ENCODE data around the gene TRIM9.

The TRIM9 gene

GRCh38 chr14:51014086-51014485 is 80.8 kb downstream of the TRIM9 start:
- no peak overlapping the region for H3K4me3 ChIP-seq (ENCODE audit: low read length)

DNA sequence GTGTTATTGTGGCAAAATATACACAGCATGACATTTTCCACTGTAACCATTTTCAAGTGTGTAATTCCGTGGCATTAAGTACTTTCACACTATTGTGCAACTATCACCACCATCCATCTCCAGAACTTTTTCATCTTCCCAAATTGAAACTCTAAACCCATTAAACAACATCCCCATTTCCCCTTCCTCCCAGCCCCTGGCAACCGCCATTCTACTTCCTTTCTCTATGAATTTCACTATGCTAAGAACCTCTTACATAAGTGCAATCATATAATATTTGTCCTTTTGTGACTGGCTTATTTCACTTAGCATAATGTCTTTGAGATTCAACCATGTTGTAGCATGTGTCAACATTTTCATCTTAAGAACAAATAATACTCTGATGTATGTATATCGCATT is 82.8 kb downstream of the TRIM9 start:
- Histone ChIP-seq H2AFZ (ENCODE audit: low read length) (no peak overlapping the region), H3F3A (ENCODE audit: insufficient read depth, low read length) (no peaks in the 10 kb centered on the region), H3K79me2 (ENCODE audit: low read length) (no peaks in the 10 kb centered on the region), H4K20me1 (ENCODE audit: insufficient read depth, low read length) (no peaks in the 10 kb centered on the region), H3K27ac (ENCODE audit: low read length) (no peak overlapping the region), H3K9me3 (replicated peaks; ENCODE audit: insufficient read depth, low read length) (no peaks in the 10 kb centered on the region), H3K9me2 (replicated peaks; ENCODE audit: insufficient read depth, low read length) (no peaks in the 10 kb centered on the region), H3K27me3 (replicated peaks; ENCODE audit: insufficient read depth, low read length) (no peaks in the 10 kb centered on the region), H3K4me3 (ENCODE audit: low read length) (no peak overlapping the region), H3K4me2 (ENCODE audit: low read depth, low read length) (no peak overlapping the region), H3K9ac (ENCODE audit: low read length) (no peak overlapping the region), H3K4me1 (ENCODE audit: low read length) (no peaks in the 10 kb centered on the region), H3K36me3 (replicated peaks; ENCODE audit: insufficient read depth, low read length) (no peaks in the 10 kb centered on the region)
- no peak for DNase-seq
- TF ChIP-seq EZH2 (optimal IDR thresholded peaks at IDR 0.05; ENCODE audit: low read depth, low read length) (no peak), EZH2phosphoT487 (IDR thresholded peaks at IDR 0.05; ENCODE audit: low read length) (no peak), CTCF (IDR thresholded peaks at IDR 0.05; ENCODE audit: low read length) (no peak)

More at GRCh38 chr14:51014086-51014485, 80.8 kb downstream of the TRIM9 start:
- Histone ChIP-seq H3K9ac (ENCODE audit: low read length) (no peak overlapping the region), H3K9me2 (replicated peaks; ENCODE audit: insufficient read depth, low read length) (no peaks in the 10 kb centered on the region), H2AFZ (ENCODE audit: low read length) (no peak overlapping the region), H3F3A (ENCODE audit: insufficient read depth, low read length) (no peaks in the 10 kb centered on the region), H3K27me3 (replicated peaks; ENCODE audit: insufficient read depth, low read length) (no peaks in the 10 kb centered on the region), H4K20me1 (ENCODE audit: insufficient read depth, low read length) (no peaks in the 10 kb centered on the region), H3K4me1 (ENCODE audit: low read length) (no peaks in the 10 kb centered on the region), H3K27ac (ENCODE audit: low read length) (no peak overlapping the region), H3K9me3 (replicated peaks; ENCODE audit: insufficient read depth, low read length) (no peaks in the 10 kb centered on the region), H3K79me2 (ENCODE audit: low read length) (no peaks in the 10 kb centered on the region), H3K4me2 (ENCODE audit: low read depth, low read length) (no peak overlapping the region), H3K36me3 (replicated peaks; ENCODE audit: insufficient read depth, low read length) (no peaks in the 10 kb centered on the region)
- TF ChIP-seq CTCF (IDR thresholded peaks at IDR 0.05; ENCODE audit: low read length) (no peak), EZH2phosphoT487 (IDR thresholded peaks at IDR 0.05; ENCODE audit: low read length) (no peak), EZH2 (optimal IDR thresholded peaks at IDR 0.05; ENCODE audit: low read depth, low read length) (no peak)
- DNase-seq = no peak

DNA sequence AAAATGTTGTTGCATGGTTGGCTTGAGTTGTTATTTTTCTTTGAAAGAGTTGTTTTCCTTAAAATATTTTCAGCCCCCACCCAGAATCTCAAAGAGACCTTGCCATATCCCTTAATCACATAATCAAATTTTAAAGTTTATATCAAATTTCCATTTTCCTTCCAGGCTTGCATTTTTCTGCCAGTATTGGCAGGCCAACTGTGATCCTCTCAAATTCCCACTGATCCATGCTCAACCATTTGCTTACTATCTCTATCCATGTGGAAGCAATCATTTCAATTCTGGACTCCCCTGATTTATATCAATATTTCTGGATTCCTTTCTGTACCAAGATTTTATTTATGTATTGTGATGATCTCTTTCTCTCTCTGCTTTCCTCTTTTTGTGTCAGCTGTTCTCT is 86.5 kb downstream of the TRIM9 start:
- no peaks in the 10 kb centered on the region for H3K9me3 ChIP-seq (replicated peaks; ENCODE audit: insufficient read depth, low read length)
- no peaks in the 10 kb centered on the region for H3F3A ChIP-seq (ENCODE audit: insufficient read depth, low read length)
- H3K27me3 ChIP-seq (replicated peaks; ENCODE audit: insufficient read depth, low read length) = no peaks in the 10 kb centered on the region
- H3K4me2 ChIP-seq (ENCODE audit: low read depth, low read length) = no peak overlapping the region
- no peak for DNase-seq
- no peaks in the 10 kb centered on the region for H3K9me2 ChIP-seq (replicated peaks; ENCODE audit: insufficient read depth, low read length)
- H3K4me3 ChIP-seq (ENCODE audit: low read length) = no peak overlapping the region
- no peaks in the 10 kb centered on the region for H3K36me3 ChIP-seq (replicated peaks; ENCODE audit: insufficient read depth, low read length)
- H4K20me1 ChIP-seq (ENCODE audit: insufficient read depth, low read length) = no peaks in the 10 kb centered on the region
- H3K27ac ChIP-seq (ENCODE audit: low read length) = no peak overlapping the region
- H3K79me2 ChIP-seq (ENCODE audit: low read length) = no peaks in the 10 kb centered on the region
- no peak overlapping the region for H2AFZ ChIP-seq (ENCODE audit: low read length)
- no peaks in the 10 kb centered on the region for H3K4me1 ChIP-seq (ENCODE audit: low read length)
- TF ChIP-seq CTCF (IDR thresholded peaks at IDR 0.05; ENCODE audit: low read length) (no peak), EZH2 (optimal IDR thresholded peaks at IDR 0.05; ENCODE audit: low read depth, low read length) (no peak), EZH2phosphoT487 (IDR thresholded peaks at IDR 0.05; ENCODE audit: low read length) (no peak)
- H3K9ac ChIP-seq (ENCODE audit: low read length) = no peak overlapping the region
